Upper lobe of right lung (tissue), 1 donor: ENCODE data around the gene RBPJ. TPM values are rescaled to one million over a fixed set of nuclear protein-coding genes. Genes with fewer than 3 reads are reported as not detected.

Experiments used
- ATAC-seq: fragments of 200-7000 bp; cut with Tn5 transposase; one replicate; pipeline ENCODE4 v1.9.1; 2020; ENCODE audit warnings: mild to moderate bottlenecking, moderate library complexity
- DNase-seq: peaks from one replicate; pipeline ENCODE4 v3.0.0-alpha.2; 2020
- H3K27ac ChIP-seq: fragments of 200-600 bp; one replicate; pipeline ENCODE4 v1.8.0; 2022
- H3K27me3 ChIP-seq: fragments of 200-600 bp; one replicate; pipeline ENCODE4 v1.8.0; 2022; ENCODE audit warnings: mild to moderate bottlenecking
- H3K36me3 ChIP-seq: fragments of 200-600 bp; one replicate; pipeline ENCODE4 v1.8.0; 2022
- H3K4me1 ChIP-seq: fragments of 200-600 bp; one replicate; pipeline ENCODE4 v1.8.0; 2022
- H3K4me3 ChIP-seq: fragments of 200-600 bp; one replicate; pipeline ENCODE4 v1.8.0; 2022; ENCODE audit warnings: mild to moderate bottlenecking
- H3K9me3 ChIP-seq: fragments of 200-600 bp; one replicate; pipeline ENCODE4 v1.8.0; 2022
- intact Hi-C: fragments of 100-400 bp; cut with DNase I; formaldehyde crosslinking; loops from one replicate; pipeline ENCODE4 v1.11.0; 2022
- total RNA-seq: library from RNA; stranded (reverse); fragmentation: NEBNext Ultra II Directional; extraction: Animal tissue kit (Norgen Biotek cat#: 25700); gene quantifications from one replicate; pipeline ENCODE4 v1.2.1, GENCODE V29; 2021
- TF ChIP-seq, protein P1 (sequence below): fragments of 200-600 bp; IDR thresholded peaks from one replicate; pipeline ENCODE4 v1.8.0; 2022; ENCODE audit warnings: antibody characterized with exemption
- donor health status: DM: no; HTN: yes; CAD: no; lungs with severe emphysema.

The RBPJ gene
- total RNA-seq, 1 donor from 2014 or later = 86.2 TPM

DNA sequence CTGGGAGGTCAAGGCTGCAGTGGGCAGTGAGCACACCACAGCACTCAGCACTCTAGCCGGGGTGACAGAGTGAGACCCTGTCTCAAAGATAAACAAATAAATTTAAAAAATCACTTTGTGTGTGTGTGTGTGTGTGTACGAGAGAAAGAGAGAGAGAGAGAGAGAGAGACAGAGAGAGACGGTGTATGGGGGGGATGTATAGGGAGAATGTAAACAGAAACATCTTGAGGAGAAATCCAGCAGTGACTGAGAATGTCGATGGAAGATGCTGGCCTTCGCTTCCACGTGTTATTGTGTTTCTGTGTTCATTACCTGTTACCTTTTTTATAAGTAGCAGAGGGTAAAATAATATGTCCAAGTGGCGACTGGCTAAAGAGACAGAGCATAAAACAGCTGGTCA, 23.6 kb upstream of the RBPJ start:
- TF ChIP-seq, protein P1, sequence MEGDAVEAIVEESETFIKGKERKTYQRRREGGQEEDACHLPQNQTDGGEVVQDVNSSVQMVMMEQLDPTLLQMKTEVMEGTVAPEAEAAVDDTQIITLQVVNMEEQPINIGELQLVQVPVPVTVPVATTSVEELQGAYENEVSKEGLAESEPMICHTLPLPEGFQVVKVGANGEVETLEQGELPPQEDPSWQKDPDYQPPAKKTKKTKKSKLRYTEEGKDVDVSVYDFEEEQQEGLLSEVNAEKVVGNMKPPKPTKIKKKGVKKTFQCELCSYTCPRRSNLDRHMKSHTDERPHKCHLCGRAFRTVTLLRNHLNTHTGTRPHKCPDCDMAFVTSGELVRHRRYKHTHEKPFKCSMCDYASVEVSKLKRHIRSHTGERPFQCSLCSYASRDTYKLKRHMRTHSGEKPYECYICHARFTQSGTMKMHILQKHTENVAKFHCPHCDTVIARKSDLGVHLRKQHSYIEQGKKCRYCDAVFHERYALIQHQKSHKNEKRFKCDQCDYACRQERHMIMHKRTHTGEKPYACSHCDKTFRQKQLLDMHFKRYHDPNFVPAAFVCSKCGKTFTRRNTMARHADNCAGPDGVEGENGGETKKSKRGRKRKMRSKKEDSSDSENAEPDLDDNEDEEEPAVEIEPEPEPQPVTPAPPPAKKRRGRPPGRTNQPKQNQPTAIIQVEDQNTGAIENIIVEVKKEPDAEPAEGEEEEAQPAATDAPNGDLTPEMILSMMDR = no peak
- intact Hi-C loops = no loop called here
- H3K27ac ChIP-seq = no peak overlapping the region
- H3K27me3 ChIP-seq = no peaks in the 10 kb centered on the region
- peaks cover 9% of the 10 kb centered on the region for H3K4me1 ChIP-seq
- no peaks in the 10 kb centered on the region for H3K9me3 ChIP-seq
- ATAC-seq (no peak), DNase-seq (no peak)
- H3K4me3 ChIP-seq = no peak overlapping the region
- no peaks in the 10 kb centered on the region for H3K36me3 ChIP-seq

- H3K36me3 ChIP-seq = no peaks in the 10 kb centered on the region
- ATAC-seq (no peak), DNase-seq (no peak)
- H3K27ac ChIP-seq = no peak overlapping the region
- TF ChIP-seq, protein P1 = no peak
- H3K4me3 ChIP-seq = no peak overlapping the region
- H3K27me3 ChIP-seq = no peaks in the 10 kb centered on the region
- peaks cover 9% of the 10 kb centered on the region for H3K4me1 ChIP-seq
- intact Hi-C loops = no loop called here
- no peaks in the 10 kb centered on the region for H3K9me3 ChIP-seq
These were observed 22.4 kb upstream of the RBPJ start for GRCh38 chr4:26298198-26298947.

DNA sequence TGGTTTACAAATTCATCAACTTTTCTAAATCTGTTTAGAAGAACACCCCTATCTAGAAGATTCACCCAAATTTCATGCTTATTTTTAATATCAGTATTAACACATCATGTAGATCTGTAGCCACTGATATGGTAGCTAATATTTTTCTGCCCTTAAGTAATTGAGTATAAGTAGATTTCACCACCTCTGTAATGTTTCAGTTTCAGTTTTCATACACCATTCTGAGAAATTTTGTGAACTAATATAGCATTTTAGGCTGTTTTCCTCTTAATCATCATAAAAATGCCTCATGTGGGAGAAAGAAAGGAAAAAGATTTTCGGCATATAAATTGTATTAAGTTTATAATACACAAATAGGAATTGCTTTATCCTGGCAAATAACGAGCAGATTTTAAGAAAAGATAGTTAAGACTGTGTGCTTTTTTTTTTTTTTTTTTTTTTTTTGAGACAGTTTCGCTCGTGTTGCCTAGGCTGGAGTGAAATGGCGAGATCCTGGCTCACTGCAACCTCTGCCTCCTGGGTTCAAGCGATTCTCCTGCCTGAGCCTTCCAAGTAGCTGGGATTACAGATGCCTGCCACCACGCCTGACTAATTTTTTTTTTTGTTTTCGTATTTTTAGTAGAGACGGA, 21.4 kb upstream of the RBPJ start:
- Histone ChIP-seq H3K36me3 (no peaks in the 10 kb centered on the region), H3K9me3 (no peaks in the 10 kb centered on the region), H3K27ac (no peak overlapping the region), H3K27me3 (no peaks in the 10 kb centered on the region), H3K4me3 (no peak overlapping the region), H3K4me1 (peaks cover 9% of the 10 kb centered on the region)
- ATAC-seq = no peak
- no peak for DNase-seq
- TF ChIP-seq, protein P1 = no peak
- intact Hi-C loops = no loop called here

GRCh38 chr4:26300314-26301307, 20.2 kb upstream of the RBPJ start:
- no peak overlapping the region for H3K4me3 ChIP-seq
- H3K27ac ChIP-seq = no peak overlapping the region
- intact Hi-C loops = no loop called here
- H3K36me3 ChIP-seq = no peaks in the 10 kb centered on the region
- TF ChIP-seq, protein P1 = no peak
- ATAC-seq (no peak), DNase-seq (no peak)
- no peaks in the 10 kb centered on the region for H3K27me3 ChIP-seq
- no peaks in the 10 kb centered on the region for H3K9me3 ChIP-seq
- H3K4me1 ChIP-seq = peaks cover 9% of the 10 kb centered on the region

GRCh38 chr4:26302031-26302899, 18.5 kb upstream of the RBPJ start:
- Histone ChIP-seq H3K36me3 (no peaks in the 10 kb centered on the region), H3K4me1 (peaks cover 9% of the 10 kb centered on the region), H3K27ac (no peak overlapping the region), H3K27me3 (no peaks in the 10 kb centered on the region), H3K9me3 (no peaks in the 10 kb centered on the region), H3K4me3 (no peak overlapping the region)
- intact Hi-C loops = no loop called here
- TF ChIP-seq, protein P1 = no peak
- ATAC-seq (peak; percentile 87), DNase-seq (no peak)
